ENCODE data around the gene CEP170. TPM values are rescaled to one million over a fixed set of nuclear protein-coding genes. Genes with fewer than 3 reads are reported as not detected.

The CEP170 gene
- total RNA-seq, 1 donor from 2014 or later: 571 TPM

Small RNAs within 50 kb of the gene (small RNA-seq; reads per million reads assigned to genes)
- not detected for gene RNU6-747P

Other genes with a start within 250 kb of the CEP170 start
- 105 TPM for gene SDCCAG8, start 760 bp upstream of the CEP170 start, total RNA-seq

Data from occipital lobe (tissue), 2 donors.